CD4-positive, alpha-beta T cell treated with Interferon gamma for 1 hour (primary cell): ENCODE results near the gene METTL21A.
"Not testable (repeated sequence)": the region's sequence is repeated elsewhere in the genome, so short reads cannot be mapped to it uniquely, and the experiment has no call there.

Source experiments
- DNase-seq: peaks from one replicate; pipeline ENCODE4 v3.0.0-alpha.2; 2020

Gene METTL21A

DNA sequence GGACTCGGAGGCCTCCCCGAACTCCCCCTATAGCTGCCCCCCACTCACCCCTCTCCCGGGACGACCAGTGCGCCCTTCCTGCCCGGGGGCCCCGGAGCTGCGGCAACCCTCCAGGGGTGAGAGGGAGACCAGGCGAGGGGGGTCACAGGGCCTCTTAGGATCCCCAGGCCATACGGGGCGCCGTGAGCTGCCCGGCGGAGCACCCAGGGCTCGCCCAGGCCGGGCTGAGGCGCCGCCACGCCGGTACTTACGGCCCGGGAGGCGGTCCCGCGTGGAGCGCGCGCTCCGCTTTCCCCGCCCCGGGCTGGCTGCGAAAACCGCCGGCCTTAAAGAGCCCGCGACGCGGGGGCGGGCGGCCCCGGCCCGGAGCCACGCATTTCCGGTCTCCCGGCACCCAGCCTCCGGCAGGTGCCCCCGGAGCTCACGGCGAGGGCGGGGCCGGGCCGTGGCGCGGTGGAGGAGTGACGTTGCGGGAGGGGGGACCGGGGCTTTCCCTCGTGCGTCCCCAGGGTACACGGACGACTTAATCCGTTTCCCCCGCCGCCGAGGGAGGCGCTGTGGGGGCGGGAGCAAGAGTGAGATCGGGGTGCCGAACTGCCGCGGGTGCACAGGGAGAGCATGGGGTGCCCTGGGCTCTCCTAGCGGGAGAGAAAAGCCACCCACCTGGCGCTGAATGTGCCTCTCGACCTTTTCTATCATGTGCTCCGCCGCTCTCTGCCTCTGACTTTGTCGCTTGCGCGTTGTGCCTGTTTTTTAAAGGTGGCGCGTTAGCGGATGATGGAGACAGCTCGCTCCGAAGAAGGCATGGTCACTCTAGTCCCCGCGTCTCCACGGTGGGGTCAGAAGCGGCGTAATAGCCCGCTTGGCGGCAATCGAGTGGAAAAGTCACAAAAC is at the start of gene METTL21A:
METTL21A (minus strand) TSS at position 381 of the 894 bp plus-strand sequence. CDS start 1,019 bp downstream, outside the sequence.
- peak; percentile 97 for DNase-seq

DNA sequence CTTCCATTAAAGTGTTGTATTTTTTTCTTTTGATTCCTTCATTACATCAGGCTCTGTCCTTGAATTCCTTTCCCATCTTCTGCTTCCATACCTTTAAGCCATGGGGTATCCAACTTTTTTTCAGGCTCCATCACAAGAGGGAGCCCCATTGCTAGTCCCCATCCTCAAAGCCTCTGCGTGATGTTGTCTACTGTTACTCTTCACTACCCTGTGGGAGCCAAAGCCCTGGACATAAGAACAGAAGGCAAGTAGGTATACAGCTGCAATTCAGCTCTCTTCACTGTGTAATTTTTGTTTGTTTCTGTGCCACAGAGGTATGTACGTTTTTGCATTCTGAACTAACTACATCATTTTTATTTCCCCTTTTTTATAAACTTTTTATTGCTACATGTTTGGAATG is 49.6 kb upstream of the METTL21A start:
- DNase-seq = no peak

DNA sequence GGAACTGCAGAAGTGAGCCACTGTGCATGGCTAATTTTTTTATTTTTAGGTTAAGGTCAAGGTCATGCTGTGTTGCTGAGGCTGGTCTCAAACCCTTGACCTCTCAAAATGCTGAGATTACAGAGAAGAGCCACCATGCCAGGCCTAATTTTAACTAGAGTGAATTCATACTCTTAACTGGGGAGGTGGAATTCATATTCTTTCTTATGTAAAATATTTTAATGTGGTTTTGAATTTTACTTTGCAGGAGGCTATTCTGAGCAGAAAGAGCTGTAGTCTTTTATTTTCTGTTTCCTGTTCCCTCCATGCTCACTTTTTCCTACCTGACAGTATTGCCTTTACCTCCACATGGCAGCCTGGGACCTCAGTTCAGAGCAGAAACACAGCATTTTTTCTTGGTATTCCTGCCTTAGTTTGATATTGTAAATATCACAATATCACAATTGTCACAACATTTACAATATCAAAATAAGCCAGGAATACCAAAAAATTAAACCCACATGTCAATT is 49.1 kb upstream of the METTL21A start:
- DNase-seq = no peak

GRCh38 chr2:207673431-207673830 is 48.2 kb upstream of the METTL21A start:
- DNase-seq = no peak

DNA sequence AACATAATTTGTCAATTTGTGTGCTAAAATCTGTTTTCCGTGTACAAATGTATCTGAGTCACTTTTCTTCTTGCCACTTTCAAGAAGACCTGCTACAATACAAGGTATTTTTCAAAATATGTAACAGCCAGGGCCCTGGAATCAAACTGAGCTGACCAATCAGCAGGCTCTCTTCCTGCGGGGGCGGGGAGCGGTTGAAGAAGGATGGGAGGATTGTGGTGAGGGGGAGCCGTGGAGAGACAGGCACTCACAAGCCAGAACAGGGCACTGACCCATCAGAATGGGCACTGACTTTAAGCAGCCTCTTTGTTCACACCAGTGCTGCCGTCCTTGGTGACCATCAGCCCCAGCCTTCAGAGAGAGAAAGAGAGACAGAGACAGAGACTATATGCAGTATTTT is 45.7 kb upstream of the METTL21A start:
- DNase-seq = no peak

DNA sequence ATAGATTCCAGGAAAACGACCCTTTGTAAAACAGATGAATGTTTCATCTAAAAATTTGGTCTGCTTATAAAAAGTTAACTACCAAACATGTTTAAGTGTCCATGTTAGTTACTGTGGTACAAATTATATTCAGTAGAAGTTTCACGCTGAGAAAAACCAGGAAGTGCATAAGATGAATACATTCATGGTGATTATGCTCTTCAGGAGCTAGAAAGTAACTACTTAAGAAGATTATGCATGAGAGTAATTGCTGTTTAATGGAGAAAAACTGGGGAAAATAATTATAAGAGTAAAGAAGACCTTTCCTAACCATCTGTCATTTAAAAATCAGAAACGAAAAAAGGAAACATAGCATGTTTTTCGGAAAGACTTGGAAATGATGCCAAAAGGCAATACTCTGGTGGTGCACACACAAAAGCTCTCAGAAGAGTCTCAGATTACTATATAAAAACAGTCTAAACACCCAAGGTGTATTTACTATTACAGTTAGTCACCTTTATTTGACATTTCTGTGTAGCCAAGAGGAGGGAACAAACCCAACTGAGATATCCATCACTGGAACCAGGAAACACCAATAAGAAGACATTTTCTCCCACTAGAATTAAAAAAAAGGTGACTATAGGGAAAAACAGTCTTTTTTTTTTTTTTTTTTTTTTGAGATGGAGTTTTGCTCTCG is 38.8 kb upstream of the METTL21A start:
- DNase-seq = no peak

DNA sequence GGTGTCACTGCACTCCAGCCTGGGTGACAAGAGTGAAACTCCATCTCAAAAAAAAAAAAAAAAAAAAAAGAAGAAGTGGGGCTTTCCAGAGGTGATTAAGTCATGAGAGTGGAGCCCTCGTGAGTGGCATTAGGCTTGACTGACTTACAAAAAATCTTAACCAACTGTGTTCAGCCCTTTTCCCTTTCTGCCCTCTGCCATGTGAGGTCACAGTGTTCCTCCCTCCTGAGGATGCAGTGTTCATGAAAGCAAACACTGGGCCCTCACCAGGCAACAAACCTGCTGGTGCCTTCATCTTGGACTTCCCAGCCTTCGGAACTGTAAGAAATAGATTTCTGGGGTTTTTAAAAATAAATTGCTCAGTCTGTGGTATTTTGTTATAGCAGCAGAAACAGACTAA is 37.0 kb upstream of the METTL21A start:
- DNase-seq = peak; percentile 79

- DNase-seq = no peak
Measured at GRCh38 chr2:207660994-207661393, 35.8 kb upstream of the METTL21A start.

DNA sequence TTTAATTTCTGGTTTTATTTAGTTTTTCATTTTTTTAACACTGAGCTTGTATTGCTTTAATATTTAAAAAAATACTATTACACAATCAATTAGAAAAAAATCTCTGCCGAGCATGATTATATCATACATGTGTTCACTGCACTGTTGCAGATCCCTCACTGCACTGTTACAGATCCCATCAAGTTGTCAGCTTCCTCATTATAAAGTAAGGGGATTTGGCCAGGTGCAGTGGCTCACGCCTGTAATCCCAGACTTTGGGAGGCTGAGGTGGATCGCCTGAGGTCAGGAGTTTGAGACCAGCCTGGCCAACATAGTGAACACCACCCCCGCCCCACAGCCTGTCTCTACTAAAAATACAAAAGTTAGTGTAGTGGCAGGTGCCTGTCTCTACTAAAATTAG is 33.0 kb upstream of the METTL21A start:
- DNase-seq = no peak

DNA sequence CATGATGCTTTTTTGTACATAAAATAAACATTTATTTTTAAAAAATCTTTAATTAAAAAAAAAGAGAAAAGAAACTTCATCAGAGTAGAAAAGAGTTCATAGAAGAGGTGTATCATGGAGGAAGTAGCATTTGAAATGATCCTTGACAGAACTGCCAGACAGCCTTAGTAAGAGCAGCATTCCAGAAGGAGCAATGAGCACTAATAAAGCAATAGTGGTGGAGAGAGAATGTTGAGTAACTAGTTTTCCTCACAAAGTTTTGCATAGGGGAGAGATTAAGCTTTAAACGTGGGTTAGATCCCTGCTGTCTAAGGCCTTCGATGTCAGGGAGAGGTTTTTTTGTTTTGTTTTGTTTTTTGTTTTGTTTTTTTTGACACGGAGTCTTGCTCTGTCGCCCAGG is 29.8 kb upstream of the METTL21A start:
- no peak for DNase-seq

DNA sequence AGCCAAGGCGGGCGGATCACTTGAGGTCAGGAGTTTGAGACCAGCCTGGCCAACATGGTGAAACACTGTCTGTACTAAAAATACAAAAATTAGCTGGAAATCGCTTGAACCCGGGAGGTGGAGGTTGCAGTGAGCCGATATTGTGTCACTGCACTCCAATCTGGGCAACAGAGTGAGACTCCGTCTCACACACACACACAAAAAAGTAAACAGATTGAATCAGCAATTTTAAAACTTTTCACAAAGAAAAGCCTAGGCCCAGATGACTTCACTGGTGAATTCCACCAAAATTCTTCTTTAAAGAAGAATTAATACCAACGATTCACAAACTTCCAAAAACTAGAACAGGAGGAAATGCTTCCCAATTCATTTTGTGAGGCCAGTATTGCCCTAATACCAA is 21.4 kb upstream of the METTL21A start:
- DNase-seq = not testable (repeated sequence)

DNA sequence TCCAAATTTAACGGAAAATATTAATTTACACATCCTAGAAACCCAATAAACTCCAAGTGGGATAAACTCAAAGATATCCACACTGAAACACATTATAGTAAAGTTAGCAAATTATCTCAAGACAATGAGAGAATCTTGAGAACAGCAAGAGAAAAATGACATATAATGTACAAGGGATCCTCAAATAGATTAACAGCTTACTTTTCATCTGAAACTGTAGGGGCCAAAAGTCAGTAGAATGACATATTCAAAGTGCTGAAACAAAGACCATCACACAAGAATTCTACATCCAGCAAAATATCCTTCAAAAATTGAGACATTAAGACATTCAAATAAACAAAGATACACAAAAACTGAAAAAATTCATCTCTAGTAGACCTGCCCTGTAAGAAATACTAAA is 18.7 kb upstream of the METTL21A start:
- no peak for DNase-seq

DNA sequence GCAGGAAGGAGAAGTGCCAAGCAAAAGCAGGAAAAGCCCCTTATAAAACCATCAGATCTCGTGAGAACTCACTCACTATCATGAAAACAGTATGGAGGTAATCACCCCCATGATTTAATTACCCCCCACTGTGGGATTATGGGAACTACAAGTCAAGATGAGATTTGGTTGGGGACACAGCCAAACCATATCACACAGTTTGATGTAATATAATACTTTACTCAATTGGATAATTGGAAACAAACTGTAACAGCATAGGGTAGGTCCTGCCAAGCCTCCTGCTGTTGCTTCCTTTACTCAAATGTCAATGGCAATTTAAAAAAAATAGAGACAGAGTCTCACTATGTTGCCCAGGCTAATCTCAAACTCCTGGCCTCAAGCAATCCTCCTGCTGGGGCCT is 15.5 kb upstream of the METTL21A start:
- DNase-seq = no peak

DNA sequence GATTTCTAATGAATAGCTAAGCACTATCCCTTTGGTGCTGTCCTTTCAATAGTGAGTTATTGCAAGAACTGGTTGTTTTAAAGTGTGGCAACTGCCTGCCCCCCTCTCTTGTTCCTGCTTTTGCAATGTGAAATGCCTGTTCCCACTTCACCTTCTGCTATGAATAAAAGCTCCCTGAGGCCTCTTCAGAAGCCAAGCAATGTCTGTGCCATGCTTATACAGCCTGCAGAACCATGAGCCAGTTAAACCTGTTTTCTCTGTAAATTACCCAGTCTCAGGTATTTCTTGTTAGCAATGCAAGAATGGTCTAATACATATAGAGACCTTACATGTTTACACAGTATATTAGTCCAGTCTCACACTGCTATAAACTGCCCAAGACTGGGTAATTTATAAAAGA is 15.0 kb upstream of the METTL21A start:
- DNase-seq = no peak

- not testable (repeated sequence) for DNase-seq
Measured at GRCh38 chr2:207639288-207639687, 14.1 kb upstream of the METTL21A start.

DNA sequence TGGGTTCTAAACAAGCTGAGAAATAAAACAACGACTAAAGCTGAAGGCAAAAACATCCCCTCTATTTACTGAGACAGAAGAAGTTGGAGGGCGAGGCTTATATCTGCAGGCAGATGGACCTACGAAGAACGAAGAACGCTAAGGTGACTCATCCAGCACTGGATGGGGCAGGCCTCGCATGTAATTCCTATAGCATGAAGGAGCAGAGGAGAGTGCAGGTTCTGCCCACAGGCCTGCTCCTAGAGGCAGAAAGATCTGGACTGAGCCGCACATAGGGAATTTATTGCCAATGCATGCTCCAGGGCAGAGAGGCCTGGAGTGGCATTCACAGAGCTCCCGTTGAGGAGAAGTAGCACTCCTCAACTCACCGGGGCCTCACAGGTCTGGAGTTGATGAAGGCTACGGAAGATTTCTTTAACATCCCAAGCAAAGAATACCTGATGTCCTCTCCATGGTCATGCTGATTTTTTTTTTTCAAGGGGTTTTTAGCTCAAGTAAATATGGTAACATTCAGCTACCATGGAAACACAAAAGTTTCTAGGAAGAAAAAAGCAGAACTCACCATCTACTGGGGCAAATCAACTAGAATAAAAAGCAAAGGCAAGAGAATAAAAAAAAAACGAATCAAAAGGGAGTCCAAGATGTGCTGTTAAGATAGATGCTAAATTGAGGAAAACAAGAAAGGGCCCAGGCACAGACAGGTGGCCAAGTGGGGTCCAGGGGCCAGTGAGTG is 10.4 kb upstream of the METTL21A start:
- no peak for DNase-seq

DNA sequence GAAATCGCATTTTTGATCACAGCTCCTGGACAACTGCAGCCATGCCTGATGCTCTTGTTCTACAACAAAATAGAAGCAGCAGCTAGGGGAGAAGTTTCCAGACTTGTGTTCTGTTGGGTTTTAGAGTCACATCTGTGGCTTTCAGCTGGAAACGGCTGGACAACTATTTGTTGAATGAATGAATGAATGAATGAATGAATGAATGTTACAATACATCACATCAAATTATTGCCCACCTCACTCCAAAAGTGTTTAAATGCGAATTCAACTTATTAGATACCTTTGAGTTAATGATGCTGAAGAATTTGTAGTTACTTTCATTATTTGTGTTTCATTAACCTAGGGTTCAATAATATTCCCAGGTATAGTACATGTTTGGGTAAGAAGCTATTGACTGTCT is 8.5 kb upstream of the METTL21A start:
- DNase-seq = no peak

DNA sequence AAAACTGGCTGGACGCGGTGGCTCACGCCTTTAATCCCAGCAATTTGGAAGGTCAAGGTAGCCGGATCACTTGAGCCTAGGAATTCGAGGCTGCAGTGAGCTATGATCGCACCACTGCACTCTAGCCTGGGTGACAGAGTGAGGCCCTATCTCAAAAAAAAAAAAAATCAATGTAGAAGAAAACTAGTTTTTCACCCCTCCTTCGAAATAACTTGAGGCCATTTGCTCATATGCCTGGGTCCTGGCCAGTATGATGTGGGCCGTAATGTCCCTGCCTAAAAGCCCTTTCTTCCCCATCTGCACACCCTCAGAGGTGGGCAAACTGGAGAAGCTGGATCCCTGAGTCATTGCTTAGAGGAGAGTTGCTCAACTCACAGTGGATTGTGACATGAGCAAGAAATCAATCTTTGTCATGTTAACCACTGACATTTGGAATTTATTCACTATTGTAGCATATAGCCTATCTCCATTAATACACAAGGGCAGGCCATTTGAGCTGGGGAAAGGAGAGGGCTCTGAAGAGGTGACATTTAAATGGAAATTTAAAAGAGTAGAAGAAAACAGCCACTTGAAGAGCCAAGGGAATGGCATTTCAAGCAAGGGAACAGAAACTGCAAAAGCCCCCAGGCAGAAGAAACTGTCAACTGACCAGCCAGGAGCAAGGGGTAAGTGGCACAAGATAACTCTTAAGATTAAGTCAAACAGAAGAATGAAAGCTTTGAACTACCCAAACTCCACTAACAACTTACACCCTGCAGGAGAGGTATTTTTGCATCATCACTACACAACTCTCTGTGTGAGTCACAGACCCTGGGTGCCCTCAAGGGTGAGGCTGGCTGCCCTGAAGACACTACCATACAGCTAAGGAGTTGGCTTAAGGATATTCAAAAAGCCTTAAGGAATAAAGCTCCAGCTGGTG is 7.6 kb upstream of the METTL21A start:
- DNase-seq = peak; percentile 44

- no peak for DNase-seq
Measured at GRCh38 chr2:207630491-207630890, 5.3 kb upstream of the METTL21A start.

DNA sequence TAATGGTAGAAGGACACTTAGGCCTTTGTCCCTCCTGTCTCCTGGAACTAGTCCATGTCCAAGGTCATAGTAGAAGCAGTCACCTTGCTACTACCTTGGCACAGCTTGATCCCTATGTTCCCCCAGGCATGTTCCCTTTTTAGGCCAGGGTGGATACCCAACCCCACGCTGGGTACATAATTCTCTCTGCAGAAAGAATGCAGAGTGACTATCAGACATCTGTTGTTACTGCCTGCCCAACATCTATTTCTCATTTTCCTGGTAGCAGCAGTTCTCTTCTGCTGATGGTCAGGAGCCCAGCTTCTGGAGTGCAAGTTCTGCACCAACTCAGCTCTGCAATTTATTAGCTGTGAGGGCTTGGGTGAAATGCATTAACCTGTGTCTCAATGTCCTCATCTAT is 4.4 kb upstream of the METTL21A start:
- no peak for DNase-seq

- peak; percentile 64 for DNase-seq
Measured at GRCh38 chr2:207624185-207625013, 795 bp downstream of the METTL21A start.
